A549 treated with AZD2906 at 1 μM for 4 hours (cell line): ENCODE measurements around the gene PLA2G2E. TPM values are rescaled to one million over a fixed set of nuclear protein-coding genes. Genes with fewer than 3 reads are reported as not detected.

Experiments used
- total RNA-seq: library from RNA; stranded (reverse); fragments of 200-300 nt; extraction: Qiagen RNA extraction; gene quantifications from 5 replicates; pipeline ENCODE4 v1.2.3, GENCODE V29; 2022

PLA2G2E gene
- not detected in 5 replicates for total RNA-seq

GRCh38 chr1:19923137-19923952, at the start of gene PLA2G2E:
TSS of gene PLA2G2E (minus strand) at chr1:19923617. CDS start at chr1:19923559, 58 bp downstream.

GRCh38 chr1:19882111-19883071, 41.0 kb downstream of the PLA2G2E start, which contains the start of gene OTUD3:
TSS of gene OTUD3 (plus strand) at chr1:19882395. CDS start at chr1:19882514, 119 bp downstream.

Other genes with a start within 250 kb of the PLA2G2E start
- 5.0 to 7.4 TPM (median 6.3 TPM) in 5 replicates for gene TMCO4, start 123.7 kb downstream of the PLA2G2E start, total RNA-seq
- not detected in 5 replicates for gene RNF186, start 108.3 kb downstream of the PLA2G2E start, total RNA-seq
- gene OTUD3, start 41.2 kb downstream of the PLA2G2E start, total RNA-seq: 2.5 to 2.8 TPM (median 2.6 TPM) in 5 replicates
- gene PLA2G2A, start 56.0 kb upstream of the PLA2G2E start, total RNA-seq: not detected in 5 replicates
- not detected in 5 replicates for gene PLA2G5, start 146.6 kb upstream of the PLA2G2E start, total RNA-seq
- gene PLA2G2D, start 195.9 kb upstream of the PLA2G2E start, total RNA-seq: 0.02 TPM in 1 of 5 replicates, not detected in the others
- gene PLA2G2F, start 215.7 kb upstream of the PLA2G2E start, total RNA-seq: not detected in 5 replicates